Neural cell (in vitro differentiated cells): ENCODE results near the gene INF2.

ENCODE experiments used
- EP300 ChIP-seq: fragments of 450-650 bp; conservative IDR thresholded peaks from 2 replicates; pipeline ENCODE4 v1.6.1; 2014; ENCODE audit warnings: antibody characterized with exemption, mild to moderate bottlenecking, moderate library complexity; ENCODE audit not compliant: poor library complexity, severe bottlenecking
- EZH2 ChIP-seq: fragments of 200-600, 300-800 bp; shearing (Covaris generic), sonication (generic); IDR thresholded peaks from 2 replicates; pipeline ENCODE4 v1.6.1; 2014; ENCODE audit warnings: antibody characterized with exemption, low read length, borderline replicate concordance, mild to moderate bottlenecking; ENCODE audit not compliant: insufficient read depth, poor library complexity, severe bottlenecking
- POLR2AphosphoS5 ChIP-seq: IDR thresholded peaks from 2 replicates; pipeline ENCODE4 v1.6.1; 2012
- RAD21 ChIP-seq: fragments of 450-650 bp; conservative IDR thresholded peaks from 2 replicates; pipeline ENCODE4 v1.6.1; 2014; ENCODE audit warnings: antibody characterized with exemption, mild to moderate bottlenecking, moderate library complexity
- TF ChIP-seq, protein P1 (sequence below): fragments of 450-650 bp; IDR thresholded peaks from 2 replicates; pipeline ENCODE4 v1.5.1; 2014; ENCODE audit warnings: antibody characterized with exemption, mild to moderate bottlenecking, moderate library complexity; ENCODE audit not compliant: poor library complexity, severe bottlenecking
- TF ChIP-seq, protein P2 (sequence below): IDR thresholded peaks from 2 replicates; pipeline ENCODE4 v1.6.1; 2012; ENCODE audit warnings: borderline replicate concordance

DNA sequence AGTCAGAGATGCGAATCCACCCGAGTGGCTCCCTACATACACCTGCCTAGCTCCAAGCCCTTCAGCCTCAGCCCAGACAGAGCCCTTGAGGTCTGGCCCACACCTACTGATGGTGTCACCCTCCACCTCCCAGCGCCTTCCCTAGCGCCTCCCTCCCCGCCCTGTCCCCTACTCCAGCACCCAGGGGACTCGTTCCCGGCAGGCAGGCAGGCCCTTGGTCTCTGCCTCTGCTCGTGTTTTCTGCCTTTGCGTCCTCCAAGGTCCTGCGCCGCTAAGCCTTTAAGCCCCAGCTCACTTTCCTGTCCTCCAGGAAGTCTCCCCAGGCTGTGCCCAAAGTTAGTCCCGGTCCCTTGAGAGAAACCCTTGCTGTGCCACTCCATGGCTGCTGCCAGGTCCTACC is 12.7 kb downstream of the INF2 start:
- no peak for TF ChIP-seq EP300
- TF ChIP-seq, protein P1, sequence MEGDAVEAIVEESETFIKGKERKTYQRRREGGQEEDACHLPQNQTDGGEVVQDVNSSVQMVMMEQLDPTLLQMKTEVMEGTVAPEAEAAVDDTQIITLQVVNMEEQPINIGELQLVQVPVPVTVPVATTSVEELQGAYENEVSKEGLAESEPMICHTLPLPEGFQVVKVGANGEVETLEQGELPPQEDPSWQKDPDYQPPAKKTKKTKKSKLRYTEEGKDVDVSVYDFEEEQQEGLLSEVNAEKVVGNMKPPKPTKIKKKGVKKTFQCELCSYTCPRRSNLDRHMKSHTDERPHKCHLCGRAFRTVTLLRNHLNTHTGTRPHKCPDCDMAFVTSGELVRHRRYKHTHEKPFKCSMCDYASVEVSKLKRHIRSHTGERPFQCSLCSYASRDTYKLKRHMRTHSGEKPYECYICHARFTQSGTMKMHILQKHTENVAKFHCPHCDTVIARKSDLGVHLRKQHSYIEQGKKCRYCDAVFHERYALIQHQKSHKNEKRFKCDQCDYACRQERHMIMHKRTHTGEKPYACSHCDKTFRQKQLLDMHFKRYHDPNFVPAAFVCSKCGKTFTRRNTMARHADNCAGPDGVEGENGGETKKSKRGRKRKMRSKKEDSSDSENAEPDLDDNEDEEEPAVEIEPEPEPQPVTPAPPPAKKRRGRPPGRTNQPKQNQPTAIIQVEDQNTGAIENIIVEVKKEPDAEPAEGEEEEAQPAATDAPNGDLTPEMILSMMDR, result no peak
- no peak for TF ChIP-seq EZH2
- TF ChIP-seq POLR2AphosphoS5, result no peak
- TF ChIP-seq, protein P2, sequence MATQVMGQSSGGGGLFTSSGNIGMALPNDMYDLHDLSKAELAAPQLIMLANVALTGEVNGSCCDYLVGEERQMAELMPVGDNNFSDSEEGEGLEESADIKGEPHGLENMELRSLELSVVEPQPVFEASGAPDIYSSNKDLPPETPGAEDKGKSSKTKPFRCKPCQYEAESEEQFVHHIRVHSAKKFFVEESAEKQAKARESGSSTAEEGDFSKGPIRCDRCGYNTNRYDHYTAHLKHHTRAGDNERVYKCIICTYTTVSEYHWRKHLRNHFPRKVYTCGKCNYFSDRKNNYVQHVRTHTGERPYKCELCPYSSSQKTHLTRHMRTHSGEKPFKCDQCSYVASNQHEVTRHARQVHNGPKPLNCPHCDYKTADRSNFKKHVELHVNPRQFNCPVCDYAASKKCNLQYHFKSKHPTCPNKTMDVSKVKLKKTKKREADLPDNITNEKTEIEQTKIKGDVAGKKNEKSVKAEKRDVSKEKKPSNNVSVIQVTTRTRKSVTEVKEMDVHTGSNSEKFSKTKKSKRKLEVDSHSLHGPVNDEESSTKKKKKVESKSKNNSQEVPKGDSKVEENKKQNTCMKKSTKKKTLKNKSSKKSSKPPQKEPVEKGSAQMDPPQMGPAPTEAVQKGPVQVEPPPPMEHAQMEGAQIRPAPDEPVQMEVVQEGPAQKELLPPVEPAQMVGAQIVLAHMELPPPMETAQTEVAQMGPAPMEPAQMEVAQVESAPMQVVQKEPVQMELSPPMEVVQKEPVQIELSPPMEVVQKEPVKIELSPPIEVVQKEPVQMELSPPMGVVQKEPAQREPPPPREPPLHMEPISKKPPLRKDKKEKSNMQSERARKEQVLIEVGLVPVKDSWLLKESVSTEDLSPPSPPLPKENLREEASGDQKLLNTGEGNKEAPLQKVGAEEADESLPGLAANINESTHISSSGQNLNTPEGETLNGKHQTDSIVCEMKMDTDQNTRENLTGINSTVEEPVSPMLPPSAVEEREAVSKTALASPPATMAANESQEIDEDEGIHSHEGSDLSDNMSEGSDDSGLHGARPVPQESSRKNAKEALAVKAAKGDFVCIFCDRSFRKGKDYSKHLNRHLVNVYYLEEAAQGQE, result no peak
- TF ChIP-seq RAD21, result no peak
